Activated T-helper 2 cell treated with anti-CD3 and anti-CD28 coated beads, Interferon-gamma antibody, Interleukin-2, Interleukin-4, amounts not matched to agents 10 μg/mL and 5 μg/mL and 100 μg/mL, durations not matched to agents 14 hours and 24 hours and 36 hours (primary cell): ENCODE results near the gene ISG20. TPM values are rescaled to one million over a fixed set of nuclear protein-coding genes. Genes with fewer than 3 reads are reported as not detected.

Experiments
- DNase-seq: peaks from one replicate; pipeline ENCODE4 v3.0.0; 2021; ENCODE audit warnings: low spot score
- H3K27ac Mint-ChIP-seq: one replicate; pipeline ENCODE4 v1.8.0; 2021; ENCODE audit warnings: mixed read lengths
- H3K27me3 Mint-ChIP-seq: one replicate; pipeline ENCODE4 v1.8.0; 2021; ENCODE audit warnings: low read depth, mixed read lengths
- H3K36me3 Mint-ChIP-seq: one replicate; pipeline ENCODE4 v1.8.0; 2021; ENCODE audit warnings: low read depth, mixed read lengths
- H3K4me1 Mint-ChIP-seq: one replicate; pipeline ENCODE4 v1.8.0; 2021; ENCODE audit warnings: low read depth, mixed read lengths
- H3K4me3 Mint-ChIP-seq: one replicate; pipeline ENCODE4 v1.8.0; 2021; ENCODE audit warnings: low read depth, mild to moderate bottlenecking, moderate library complexity, mixed read lengths
- H3K9me3 Mint-ChIP-seq: one replicate; pipeline ENCODE4 v1.8.0; 2021; ENCODE audit warnings: mixed read lengths
- intact Hi-C: fragments of 100-400 bp; cut with micrococcal nuclease; formaldehyde crosslinking; loops from one replicate; pipeline ENCODE4 v1.15.1; 2023
- total RNA-seq: library from RNA; stranded (reverse); gene quantifications from 2 replicates; pipeline ENCODE4 v1.2.3, GENCODE V29; 2022

Gene ISG20
- total RNA-seq, 1 donor from 2014 or later: 36.3 TPM

DNA sequence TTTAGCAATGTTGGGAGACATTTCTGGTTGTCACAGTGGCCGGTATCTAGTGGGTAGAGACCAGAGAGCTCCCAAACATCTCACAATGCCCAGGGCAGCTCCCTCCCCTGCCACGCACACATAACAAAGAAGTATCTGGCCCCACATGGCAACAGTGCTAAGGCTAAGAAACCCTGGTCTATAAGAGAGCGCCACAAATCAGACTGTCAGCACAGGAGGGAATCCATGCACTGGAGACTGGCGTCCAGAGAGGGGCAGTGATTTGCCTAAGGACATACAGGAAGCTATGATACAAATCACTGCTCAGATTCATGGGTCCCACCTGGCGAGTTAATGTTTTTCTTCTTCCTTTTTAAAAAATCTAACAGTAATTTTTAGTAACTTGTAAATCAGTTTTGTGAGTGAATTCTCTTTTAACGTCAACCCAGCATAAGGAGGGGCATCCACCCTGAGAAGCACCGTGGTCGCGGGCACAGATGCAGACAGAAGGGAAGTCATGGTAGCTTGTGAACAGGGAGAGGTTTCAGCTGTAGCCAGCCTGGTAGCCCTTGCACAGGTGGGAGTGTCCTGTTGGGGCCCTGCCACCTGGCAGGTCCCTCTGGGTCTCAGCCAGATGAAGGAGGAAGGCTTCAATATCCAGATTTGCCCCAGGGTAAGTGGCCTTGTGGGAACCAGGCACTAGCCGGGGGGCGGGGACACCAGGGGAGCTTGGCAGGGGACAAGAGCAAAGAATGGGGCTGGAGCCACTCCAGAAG is 8.7 kb downstream of the ISG20 start:
- Mint-ChIP-seq H3K4me1 (peaks cover 30% of the 10 kb centered on the region), H3K27me3 (no peaks in the 10 kb centered on the region), H3K4me3 (no peak overlapping the region), H3K27ac (peak overlapping the region; percentile 31), H3K36me3 (peaks cover 45% of the 10 kb centered on the region), H3K9me3 (no peaks in the 10 kb centered on the region)
- intact Hi-C loops: no loop called here
- DNase-seq: no peak

DNA sequence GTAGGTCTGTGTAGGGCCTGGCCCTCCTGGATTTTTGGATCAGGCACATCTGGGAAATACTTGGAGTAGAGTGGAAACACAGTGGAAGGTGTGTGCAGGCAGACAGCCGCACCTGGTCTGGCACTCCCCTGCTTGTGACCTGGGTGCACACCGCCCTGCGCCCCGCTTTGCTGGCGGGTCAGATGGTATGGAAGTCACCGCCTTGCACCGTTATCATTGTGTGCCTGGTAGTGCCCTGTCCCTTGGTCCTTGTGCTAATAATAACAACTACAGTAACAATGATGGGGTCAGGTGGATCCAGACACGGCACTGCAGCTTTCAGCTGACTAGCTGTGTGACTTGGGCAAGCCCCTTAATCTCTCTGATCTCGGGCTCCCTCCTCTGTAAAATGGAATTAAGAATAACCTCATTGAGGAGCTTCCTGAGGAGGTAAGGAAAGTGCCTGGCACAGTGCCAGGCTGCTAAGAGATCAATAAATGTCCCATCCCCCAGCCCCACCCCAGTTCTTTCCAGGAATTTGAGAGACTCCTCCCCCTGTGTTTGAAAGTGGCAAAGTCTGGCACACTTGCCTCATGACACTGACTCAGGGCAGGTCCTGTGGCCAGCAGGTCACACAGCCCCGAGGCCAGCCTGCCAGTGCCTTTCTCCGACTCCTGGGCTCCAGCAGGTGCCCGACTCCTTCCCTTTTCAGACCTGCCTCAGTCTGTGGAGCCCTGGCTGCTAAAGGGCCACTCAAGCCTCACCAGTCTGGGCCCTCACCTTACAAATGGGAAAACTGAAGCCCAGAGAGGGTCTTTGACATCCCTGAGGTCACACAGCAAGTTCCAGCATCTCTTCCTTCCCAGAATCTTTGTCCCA is 9.8 kb downstream of the ISG20 start:
- Mint-ChIP-seq H3K36me3 (peaks cover 50% of the 10 kb centered on the region), H3K27ac (peak overlapping the region; percentile 88), H3K27me3 (no peaks in the 10 kb centered on the region), H3K4me1 (peaks cover 30% of the 10 kb centered on the region), H3K4me3 (no peak overlapping the region), H3K9me3 (no peaks in the 10 kb centered on the region)
- intact Hi-C loops: loop anchor here (1.0 kb wide), 1 partner anchor 25 kb away; no protein-coding TSS in a partner anchor
- DNase-seq: no peak

DNA sequence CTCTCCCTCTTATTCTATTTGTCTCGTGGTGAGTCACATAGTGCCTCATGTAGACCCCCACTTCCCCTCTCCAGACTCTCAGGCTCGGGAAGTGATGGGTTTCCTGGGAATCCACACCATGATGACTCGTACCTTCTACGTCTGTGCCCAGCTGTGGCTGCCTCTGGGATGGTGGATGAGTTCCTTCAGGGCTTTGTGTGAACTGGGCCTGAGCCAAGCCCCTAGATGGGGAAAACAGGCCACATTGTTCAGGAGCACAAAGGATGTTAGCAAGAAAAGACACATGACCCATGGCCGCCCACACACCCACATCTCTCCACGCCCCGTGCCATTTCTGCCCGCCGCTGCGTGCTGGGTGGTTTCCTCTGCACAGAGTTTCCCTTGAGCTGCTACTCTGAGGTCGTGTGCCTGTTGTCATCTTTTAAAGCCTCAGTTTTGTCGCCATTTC is 10.5 kb downstream of the ISG20 start:
- intact Hi-C loops: loop anchor here (1.0 kb wide), 1 partner anchor 26 kb away; no protein-coding TSS in a partner anchor

DNA sequence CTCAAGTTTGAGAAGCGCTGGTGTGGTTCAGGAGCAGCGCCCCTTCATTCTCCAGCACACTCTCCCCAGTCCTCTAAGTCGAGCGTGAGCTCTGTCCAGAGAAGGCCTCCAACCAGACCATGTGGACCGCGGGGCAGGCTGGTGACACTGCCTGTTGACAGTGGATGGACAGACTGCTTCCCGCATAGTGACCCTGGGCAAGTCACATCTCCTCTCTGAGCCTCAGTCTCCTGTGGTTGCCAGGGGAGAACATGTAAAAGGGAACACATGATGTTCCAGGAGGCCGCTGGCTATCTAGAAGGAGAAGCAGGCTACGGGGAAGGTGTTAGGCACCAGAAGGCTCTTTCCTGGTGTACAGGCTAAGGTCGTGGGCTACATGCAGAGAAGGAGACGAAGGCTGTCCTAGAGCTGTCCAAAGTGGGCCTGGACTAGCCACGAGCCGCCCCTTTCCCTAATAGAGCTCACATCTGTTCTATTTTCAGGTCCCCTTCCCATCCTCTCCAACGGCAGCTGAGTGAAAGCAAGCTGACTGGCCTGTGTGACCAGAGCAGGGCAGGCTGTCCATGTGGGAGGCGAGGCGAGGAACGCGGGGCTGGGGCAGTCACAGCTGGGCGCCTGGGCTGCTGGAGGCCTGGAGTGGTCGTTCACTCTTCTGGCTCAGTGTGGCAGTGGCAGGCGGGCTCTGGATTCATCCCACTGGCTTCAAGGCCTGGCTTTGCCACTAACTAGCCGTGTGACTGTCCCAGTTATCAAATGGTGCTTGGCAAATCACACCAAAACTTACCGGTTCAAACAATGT is 11.1 kb downstream of the ISG20 start:
- DNase-seq: no peak
- Mint-ChIP-seq H3K27me3 (no peaks in the 10 kb centered on the region), H3K4me1 (peaks cover 27% of the 10 kb centered on the region), H3K4me3 (peak overlapping the region; percentile 54), H3K27ac (peak overlapping the region; percentile 88), H3K9me3 (no peaks in the 10 kb centered on the region), H3K36me3 (peaks cover 46% of the 10 kb centered on the region)
- intact Hi-C loops: loop anchor here (1.0 kb wide), 1 partner anchor 27 kb away; no protein-coding TSS in a partner anchor

More for the DNA sequence above, 10.5 kb downstream of the ISG20 start:
- H3K4me3 Mint-ChIP-seq: peak overlapping the region; percentile 54
- H3K27ac Mint-ChIP-seq: peak overlapping the region; percentile 88
- H3K9me3 Mint-ChIP-seq: no peaks in the 10 kb centered on the region
- DNase-seq: peak; percentile 52
- no peaks in the 10 kb centered on the region for H3K27me3 Mint-ChIP-seq
- H3K4me1 Mint-ChIP-seq: peaks cover 27% of the 10 kb centered on the region
- H3K36me3 Mint-ChIP-seq: peaks cover 46% of the 10 kb centered on the region

DNA sequence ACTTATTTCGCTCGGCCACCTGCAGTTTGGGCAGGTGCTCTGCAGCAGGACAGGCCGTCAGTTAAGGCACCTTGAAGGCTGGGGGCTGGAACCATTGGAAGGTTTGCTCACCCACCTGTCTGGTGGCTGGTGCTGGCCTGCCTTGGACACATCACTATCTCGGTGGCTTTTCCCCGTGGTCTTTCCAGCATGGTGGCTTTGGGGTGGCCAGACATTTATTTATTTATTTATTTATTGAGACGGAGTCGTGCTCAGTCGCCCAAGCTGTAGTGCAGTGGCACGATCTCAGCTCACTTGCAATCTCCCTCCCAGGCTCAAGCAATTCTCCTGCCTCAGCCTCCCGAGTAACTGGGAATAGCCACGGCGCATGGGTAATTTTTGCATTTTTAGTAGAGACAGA is 11.7 kb downstream of the ISG20 start:
- no peak overlapping the region for H3K4me3 Mint-ChIP-seq
- H3K36me3 Mint-ChIP-seq: peaks cover 42% of the 10 kb centered on the region
- H3K27ac Mint-ChIP-seq: peak overlapping the region; percentile 88
- DNase-seq: no peak
- H3K27me3 Mint-ChIP-seq: no peaks in the 10 kb centered on the region
- peaks cover 27% of the 10 kb centered on the region for H3K4me1 Mint-ChIP-seq
- intact Hi-C loops: no loop called here
- H3K9me3 Mint-ChIP-seq: no peaks in the 10 kb centered on the region

DNA sequence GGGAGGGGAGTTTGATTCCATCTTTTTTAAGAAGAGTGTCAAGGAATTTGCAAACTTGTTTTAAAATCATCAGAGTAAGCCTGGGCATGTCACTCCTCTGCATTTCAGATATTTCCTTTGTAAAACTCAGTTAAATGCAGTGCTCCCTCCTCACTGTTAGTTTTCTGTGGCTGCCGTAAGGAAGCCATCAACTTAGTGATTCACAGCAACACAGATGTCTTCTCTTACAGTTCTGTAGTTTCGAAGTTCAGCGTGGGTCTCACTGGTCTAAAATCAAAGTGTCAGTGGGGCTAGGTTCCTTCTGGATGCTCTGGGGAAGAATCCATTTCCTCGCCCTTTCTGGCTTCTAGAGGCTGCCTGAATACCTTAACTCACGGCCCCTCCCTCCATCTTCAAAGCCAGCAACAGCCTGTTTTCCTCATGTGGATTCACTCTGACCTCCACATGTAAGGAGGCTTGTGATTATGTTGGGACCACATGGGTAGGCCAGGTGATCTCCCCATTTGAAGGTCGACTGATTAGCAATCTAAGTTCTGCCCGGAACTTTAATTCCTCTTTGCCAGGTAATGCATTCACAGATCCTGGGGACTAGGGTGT is 12.4 kb downstream of the ISG20 start:
- Mint-ChIP-seq H3K27me3 (no peaks in the 10 kb centered on the region), H3K4me1 (peaks cover 27% of the 10 kb centered on the region), H3K27ac (peak overlapping the region; percentile 38), H3K36me3 (peaks cover 35% of the 10 kb centered on the region), H3K9me3 (no peaks in the 10 kb centered on the region), H3K4me3 (no peak overlapping the region)
- DNase-seq: no peak
- intact Hi-C loops: no loop called here

DNA sequence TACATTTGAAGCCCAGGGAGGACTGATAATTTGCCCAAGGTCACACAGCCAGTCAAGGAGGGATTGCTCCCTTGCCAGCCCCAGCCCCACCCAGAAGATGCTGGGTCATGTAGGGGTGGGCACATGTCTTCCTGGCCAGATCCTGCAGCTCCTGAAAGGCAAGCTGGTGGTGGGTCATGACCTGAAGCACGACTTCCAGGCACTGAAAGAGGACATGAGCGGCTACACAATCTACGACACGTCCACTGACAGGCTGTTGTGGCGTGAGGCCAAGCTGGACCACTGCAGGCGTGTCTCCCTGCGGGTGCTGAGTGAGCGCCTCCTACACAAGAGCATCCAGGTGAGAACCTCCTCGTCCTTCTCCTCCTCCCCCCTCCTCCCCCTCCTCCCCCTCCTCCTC is 13.2 kb downstream of the ISG20 start:
- peaks cover 33% of the 10 kb centered on the region for H3K36me3 Mint-ChIP-seq
- H3K4me3 Mint-ChIP-seq: no peak overlapping the region
- no peak for DNase-seq
- no peak overlapping the region for H3K27ac Mint-ChIP-seq
- H3K27me3 Mint-ChIP-seq: no peaks in the 10 kb centered on the region
- peaks cover 27% of the 10 kb centered on the region for H3K4me1 Mint-ChIP-seq
- no peaks in the 10 kb centered on the region for H3K9me3 Mint-ChIP-seq
- intact Hi-C loops: no loop called here

DNA sequence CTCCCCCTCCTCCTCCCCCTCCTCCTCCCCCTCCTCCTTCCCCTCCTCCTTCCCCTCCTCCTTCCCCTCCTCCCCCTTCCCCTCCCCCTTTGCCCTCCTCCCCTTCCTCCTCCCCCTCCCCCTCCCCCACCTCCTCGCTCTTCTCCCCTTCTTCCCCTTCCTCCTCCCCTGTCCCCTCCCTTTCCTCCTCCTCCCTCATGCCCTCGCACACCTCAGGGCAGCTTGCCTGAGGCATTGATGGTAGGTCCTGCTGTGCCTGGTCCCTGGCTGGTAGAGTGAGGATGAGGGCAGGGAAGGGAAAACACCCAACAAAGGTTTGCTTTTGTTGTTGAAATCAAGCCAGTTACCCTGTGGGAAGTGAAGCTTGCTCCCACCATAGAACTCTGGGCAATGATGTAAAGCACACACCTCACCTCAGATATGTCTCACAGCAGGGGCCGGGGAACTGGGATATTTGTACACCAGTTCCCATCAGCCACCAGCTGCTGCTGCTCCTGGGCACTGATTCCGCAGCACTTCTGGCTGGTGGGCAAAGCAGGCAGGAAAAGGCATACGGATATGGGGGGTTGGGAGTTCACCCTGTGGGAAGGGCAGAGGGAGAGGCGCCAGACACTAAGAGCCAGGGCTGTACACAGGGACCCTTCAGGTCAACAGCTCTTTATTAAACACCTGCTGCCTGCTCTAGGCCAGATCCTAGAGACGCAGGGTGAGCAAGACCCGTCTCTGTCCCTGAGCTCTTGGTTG is 13.8 kb downstream of the ISG20 start:
- Mint-ChIP-seq H3K36me3 (peaks cover 33% of the 10 kb centered on the region), H3K4me3 (no peak overlapping the region), H3K9me3 (no peaks in the 10 kb centered on the region), H3K4me1 (peaks cover 26% of the 10 kb centered on the region), H3K27ac (no peak overlapping the region), H3K27me3 (no peaks in the 10 kb centered on the region)
- DNase-seq: no peak
- intact Hi-C loops: no loop called here

DNA sequence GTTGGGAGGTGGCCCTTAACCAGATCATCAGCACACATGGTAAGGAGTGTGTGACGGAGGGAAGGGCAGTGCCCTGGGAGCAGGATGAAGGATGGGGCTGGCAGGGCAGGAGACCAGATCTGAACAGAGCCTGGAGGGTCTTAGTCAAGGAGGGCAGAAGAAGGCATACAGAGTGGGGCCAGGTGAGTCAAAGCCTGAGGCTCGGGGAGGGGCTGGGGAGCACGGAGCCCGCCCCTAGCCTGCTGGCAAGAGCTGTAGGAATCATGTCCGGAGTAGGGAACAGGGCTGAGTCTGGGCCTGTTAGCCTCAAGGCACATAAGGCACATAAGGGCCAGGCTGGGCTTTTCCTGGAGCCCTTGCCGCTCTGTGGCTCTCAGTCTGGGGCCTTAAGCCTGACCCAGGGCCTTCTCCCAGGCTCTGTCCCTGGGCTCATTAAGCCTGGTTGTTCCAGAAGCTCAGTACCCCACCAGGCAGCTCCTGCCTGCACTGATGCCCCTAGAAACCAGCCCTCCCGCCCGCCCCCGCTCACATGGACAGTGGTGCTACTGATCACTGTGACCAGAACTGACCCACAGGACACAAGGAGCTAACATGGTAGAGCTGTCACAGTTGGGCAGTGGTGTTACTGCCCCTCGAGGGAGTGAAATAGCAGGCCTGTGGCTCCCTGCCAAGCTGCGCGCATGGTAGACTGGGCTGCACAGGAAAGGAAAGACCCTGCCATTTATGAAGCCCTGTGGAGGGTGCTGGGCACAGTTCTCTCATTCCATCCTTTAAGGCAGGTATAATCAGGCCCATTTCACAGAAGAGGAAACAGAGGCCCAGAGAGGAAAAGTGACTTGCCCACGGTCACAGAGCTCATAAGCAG is 14.6 kb downstream of the ISG20 start:
- DNase-seq: no peak
- Mint-ChIP-seq H3K27me3 (no peaks in the 10 kb centered on the region), H3K9me3 (no peaks in the 10 kb centered on the region), H3K4me1 (peaks cover 19% of the 10 kb centered on the region), H3K4me3 (no peak overlapping the region), H3K27ac (no peak overlapping the region), H3K36me3 (peaks cover 32% of the 10 kb centered on the region)
- intact Hi-C loops: no loop called here

DNA sequence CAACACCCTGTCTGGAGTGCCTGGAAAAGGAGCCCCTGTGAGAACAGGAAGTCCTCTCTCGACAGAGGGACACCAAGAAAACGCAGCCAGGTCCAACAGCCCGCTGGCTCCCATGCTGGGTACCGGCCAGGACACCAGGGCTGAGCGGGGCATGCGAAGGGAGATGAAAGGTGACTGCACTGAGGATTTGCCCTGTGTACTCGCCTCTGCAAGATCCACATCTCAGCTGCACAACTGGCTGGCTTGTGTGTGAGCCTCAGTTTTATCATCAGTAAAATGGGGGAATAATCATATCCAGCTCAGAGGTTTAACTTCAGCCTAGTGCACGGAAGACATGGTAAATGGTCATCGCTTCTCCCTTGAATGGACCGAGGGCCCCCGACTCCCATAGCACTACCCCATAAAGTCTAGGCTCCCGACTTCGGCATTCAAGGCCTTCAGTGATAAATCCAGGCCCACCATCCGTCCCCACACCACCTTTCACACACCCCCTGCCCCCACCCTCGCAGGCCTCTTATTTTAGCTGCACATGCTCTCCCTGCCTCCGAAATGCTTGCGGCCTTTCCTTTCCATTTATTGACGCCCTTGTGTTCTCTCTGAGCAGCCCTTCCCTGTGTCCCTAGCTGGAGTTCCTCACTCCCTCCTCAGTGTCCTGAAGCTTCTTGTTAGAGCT is 15.8 kb downstream of the ISG20 start:
- peaks cover 8% of the 10 kb centered on the region for H3K4me1 Mint-ChIP-seq
- no peaks in the 10 kb centered on the region for H3K9me3 Mint-ChIP-seq
- no peak overlapping the region for H3K27ac Mint-ChIP-seq

More for the DNA sequence above, 15.8 kb downstream of the ISG20 start:
- H3K27me3 Mint-ChIP-seq: no peaks in the 10 kb centered on the region
- intact Hi-C loops: no loop called here
- no peak overlapping the region for H3K4me3 Mint-ChIP-seq
- DNase-seq: no peak
- peaks cover 21% of the 10 kb centered on the region for H3K36me3 Mint-ChIP-seq
